Midbrain (tissue), 1 donor: Measurements from ENCODE around the gene MPST.

Experiments used
- DNase-seq: peaks from one replicate; lab custom pipeline; 2025; lab: John Stamatoyannopoulos, UW

MPST gene

GRCh38 chr22:37079158-37079557, 59.6 kb downstream of the MPST start:
- no peak for DNase-seq
